Fibroblast of skin of right quadriceps (primary cell): Measurements from ENCODE around the gene ADRB2.

Experiments used
- DNase-seq: peaks from one replicate; pipeline ENCODE4 v3.0.0-alpha.2; 2013

ADRB2 gene

DNA sequence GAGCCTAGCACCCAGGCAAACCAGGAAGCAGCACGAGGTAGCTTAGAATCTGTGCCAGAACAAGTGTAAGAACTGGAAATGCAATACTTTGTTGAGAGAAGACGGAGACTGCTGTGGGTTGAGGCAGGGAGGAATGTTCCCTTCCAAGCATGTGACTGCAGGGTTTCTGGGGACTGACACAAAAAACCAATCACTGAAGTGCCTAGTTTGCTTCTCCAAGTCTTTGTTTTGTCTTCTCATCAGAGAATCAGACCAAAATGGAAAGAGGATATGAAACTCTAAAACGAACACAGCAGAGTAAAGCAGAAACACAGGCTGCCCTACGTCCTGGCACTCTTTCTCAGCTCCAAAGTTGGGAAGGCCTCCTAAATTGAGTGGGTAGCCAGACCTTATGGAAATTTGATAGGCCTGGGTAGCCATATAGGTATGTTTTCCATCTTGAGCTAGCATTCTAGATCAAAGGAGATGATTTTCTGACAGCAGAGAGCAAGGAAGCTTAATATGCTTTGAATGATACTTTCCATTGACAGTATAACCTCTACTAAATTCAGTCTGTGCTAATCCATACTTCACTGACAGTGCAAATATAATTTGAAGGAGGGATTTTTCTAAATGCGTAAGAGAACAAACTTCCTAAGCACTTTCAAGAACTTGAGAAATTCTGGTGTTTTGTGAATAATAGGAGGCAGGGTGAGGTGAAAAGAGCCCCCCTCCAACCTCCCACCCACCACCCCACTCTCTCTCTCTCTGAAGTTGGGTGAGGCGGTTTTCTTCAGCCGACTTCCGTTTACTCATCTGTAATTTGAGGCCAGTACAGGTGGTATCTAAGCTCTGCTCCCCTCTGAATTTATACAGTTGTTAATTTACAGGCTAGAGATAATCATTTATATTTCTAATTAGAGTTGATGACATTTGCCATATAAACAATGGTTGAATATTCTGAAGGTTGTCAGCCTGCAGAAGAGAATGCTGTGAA is 5.5 kb downstream of the ADRB2 start:
- no peak for DNase-seq

DNA sequence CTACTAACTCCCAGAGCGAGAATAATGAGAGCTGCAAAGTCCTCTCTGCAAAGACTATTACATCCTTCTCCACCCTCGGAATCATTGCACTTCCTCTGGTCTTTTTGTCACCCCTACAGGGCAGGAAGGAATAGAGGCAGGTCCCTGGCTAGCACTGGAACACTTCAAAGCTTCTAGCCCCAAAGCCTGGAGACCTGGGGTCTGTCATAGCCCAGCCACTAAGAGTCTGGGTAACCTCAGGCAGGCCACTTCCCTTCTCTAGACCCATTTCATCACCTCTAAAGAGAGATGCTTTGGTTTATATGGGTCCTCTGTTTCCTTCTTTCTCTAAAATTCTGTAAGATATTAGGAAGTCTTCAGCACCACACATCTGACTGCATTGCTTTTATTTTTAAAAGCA is 6.7 kb downstream of the ADRB2 start:
- DNase-seq, result no peak

DNA sequence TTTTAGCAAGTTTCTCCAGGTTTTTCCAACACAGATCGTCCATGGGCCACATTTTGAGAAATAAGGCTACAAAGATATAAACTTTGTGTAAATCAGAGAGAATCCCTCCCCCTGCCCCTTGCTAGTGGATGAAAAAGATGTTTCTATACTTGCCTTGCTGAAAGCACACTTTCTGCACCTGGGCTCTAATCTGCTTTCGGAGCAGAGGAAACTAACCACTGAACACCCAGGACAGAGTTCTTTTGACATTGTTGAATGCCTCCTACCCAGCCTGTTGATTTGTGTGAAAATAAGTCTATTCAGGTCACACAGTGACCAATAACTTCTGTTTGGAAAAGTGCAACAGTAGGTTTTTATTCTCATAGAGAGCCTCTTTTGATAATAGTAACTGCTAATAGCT is 7.5 kb downstream of the ADRB2 start:
- DNase-seq, result no peak

DNA sequence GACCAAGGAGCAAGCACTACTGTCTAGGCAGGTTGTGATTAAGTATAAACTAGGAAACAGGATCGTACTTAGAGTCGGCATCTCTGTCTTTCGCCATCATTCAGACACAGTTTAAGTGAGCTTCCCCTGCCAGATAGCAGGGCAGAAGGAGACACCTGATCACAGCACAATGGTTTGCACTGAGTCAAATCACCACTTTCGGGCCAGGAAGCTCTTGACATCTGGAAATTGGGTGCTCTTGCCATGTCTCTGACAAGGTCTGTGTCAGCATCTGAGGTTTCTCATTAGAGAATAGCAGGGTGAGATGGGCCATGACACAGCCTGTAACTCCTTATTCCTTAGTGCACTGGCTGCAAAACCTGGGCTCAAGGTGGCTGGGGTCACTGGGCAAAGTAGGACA is 8.3 kb downstream of the ADRB2 start:
- no peak for DNase-seq

DNA sequence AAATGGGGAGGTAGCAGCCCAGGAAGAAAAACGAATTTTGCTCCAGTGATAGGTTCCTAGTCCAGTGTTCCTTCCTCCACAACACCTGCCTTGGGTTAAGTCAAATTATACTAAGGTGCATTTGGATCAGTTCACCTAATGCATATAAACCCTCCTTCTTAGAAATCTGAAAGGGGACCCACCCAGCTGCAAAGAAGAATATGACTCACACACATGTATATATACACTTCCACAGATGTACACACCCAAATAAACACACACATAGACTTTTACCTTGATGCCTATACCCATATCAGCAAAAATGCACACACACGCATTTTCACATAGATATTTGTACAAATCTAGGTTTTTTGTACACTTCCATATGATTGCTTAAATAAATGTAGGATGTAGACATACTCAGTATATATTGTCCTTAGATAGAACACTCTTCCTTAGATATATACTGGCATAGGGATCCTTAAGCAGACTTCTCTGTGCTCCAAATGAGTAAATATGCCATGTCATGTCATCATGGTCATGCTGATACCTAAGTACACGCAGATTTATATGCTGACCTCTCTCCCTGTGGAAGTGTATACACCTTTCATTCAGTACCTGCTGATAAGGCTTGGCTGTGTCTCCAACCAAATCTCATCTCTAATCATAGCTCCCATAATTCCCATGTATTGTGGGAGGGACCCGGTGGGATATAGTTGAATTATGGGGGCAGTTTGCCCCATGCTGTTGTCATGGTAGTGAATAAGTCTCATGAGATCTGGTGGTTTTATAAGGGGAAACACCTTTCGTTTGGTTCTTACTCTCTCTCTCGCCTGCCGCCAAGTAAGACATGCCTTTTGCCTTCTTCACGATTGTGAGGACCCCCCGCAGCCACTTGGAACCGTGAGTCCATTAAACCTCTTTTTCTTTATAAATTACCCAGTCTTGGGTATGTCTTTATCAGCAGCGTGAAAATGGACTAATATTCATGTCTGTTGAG is 10.2 kb downstream of the ADRB2 start:
- DNase-seq, result no peak

DNA sequence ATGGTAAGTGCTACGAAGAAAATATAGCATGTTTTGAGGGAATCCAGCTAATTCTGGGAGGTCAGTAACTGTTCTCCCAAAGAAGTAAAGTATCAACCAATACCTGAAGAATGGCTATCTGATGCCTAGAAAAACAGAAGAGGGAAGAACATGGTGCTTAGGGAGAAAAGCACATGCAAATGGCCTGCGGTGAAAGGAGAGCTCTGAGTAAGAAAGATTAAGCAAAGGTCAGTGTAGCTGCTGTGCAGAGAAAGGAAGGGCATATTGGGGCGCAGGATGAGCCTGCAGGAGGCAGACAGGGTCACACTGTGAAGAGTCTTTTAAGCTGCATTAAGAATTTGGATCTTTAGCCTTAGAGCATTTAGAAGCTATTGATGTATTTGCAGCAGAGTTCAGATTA is 11.0 kb downstream of the ADRB2 start:
- no peak for DNase-seq

DNA sequence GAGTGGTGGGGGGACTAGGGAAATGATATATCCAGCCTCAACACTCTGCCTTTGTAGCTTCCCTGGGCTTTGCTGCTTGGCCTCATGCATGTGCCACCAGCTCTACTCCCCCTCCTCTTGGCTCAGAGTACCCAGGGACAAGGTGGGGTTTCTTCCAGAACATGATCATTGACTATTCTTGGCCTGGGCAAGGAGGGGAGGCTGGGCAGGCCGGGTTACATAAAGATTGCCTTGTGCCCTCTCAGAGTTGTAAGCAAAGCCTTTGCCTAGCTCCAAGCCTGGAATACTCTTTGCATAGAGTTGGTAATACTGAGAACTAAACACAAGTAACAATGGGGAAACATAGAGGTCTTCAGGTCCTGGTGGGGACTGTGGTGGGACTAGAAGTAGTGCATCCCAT is 11.9 kb downstream of the ADRB2 start:
- DNase-seq, result no peak

DNA sequence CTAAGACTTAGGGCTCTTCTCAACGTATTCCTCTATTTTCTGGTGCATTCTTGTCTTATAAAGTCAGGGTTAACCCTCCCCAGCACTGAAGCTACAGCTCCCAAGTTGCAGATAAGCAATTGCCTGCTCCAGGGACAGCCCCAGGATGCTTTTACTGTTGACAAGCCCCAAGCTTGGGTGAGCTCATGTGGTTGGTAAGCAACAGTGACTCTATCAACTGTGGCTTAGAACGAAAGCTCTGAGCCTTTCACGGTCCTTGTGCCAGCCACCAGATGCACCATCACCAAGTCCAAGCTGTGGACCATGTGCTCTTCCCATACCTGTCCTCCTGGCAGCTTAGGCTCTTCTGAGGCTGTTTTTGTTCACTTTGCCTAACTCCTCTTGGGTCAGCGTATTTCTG is 13.5 kb downstream of the ADRB2 start:
- no peak for DNase-seq

DNA sequence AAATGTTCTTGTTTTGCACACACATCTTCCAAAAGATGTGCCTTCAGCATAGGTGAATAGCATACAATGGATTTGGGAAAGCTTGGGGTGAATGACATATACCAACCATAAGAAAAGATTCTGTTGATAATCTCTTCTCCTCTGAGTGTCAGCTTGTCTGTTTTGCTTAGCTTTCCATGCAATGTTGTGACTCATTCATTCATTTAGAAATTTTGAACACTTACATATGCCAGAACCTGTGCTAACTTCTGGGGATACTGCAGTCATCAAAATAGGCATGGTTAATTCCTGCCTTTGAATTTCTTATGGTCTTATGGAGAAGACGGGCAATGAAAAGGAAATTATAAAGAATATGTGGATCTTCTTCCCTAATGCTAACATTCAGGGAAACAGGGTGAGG is 14.1 kb downstream of the ADRB2 start:
- peak; percentile 24 for DNase-seq

DNA sequence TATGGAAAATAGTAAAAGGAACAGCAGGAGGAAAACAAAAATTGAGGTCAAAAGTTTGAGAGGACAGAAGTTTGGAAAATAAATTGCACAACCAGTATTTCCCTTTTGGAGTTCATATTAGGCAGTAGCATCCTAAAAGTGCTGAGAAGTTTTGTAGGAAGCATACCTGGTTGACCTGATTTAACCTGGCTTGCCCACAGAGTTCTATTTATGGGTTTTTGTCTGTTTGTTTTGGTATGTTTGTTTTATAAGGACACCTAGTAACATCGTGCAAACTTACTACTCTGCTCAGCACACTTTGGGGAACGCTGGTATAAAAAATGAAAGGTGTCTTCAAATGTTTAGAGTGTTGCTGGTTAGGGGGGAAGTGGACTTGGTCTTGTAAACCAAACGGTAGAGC is 15.1 kb downstream of the ADRB2 start:
- no peak for DNase-seq

DNA sequence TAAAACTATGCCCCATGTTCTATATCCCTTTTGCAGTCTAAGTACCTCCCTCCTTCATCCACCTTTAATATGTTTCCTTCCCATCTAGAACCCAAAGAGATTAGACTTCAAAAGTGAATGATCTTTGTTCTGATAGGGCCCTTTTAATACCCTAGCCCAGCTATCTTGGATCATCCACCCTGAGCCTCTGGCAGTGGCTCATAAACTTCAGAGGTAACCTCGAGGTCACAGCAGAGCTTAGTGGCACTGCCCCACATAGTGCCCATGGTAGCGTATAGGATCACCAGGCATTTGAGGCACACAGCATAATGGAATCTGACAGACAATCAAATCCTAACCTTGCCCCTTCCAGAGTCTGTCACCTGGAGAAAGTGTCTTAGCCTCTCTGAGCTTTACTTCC is 15.8 kb downstream of the ADRB2 start:
- DNase-seq, result no peak

DNA sequence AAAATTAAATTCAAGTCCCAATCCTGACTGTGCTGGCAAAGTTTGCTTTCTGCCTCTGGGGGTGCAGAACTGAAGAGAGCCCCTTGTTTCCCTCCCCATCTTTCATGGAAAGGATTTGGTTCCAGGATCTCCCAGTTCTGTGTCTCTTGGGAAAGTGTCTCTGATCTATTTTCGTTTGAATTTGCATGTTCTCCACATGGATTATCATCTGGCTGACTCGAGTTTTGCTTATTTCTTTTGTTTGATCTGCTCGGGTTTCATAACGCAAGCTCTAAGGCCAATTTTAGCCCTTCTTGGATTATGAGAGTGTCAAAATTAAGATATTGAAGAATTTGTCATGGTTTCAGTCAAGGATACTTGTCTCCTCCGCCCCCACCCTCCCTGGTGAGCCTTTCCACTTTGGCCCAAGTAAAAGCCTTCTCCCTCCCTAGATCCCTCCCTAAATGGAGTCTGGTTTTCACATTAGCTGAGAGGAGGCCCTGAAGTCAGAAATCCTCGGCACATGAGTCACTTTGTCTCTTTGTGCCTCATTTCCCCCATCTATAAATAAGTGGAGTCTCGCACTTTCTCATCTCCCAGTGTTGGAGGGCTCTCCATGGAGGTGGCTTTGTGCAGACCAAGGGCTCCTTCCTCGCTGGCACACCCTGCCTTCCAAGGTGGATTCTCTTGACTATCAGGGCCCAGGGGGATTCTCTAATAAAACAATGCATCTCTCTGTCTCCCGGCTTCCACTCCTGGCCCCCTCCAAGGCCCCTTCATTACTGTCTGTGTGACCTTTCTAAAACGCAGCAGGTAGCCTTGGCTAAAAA is 17.3 kb downstream of the ADRB2 start:
- DNase-seq, result peak; percentile 54

DNA sequence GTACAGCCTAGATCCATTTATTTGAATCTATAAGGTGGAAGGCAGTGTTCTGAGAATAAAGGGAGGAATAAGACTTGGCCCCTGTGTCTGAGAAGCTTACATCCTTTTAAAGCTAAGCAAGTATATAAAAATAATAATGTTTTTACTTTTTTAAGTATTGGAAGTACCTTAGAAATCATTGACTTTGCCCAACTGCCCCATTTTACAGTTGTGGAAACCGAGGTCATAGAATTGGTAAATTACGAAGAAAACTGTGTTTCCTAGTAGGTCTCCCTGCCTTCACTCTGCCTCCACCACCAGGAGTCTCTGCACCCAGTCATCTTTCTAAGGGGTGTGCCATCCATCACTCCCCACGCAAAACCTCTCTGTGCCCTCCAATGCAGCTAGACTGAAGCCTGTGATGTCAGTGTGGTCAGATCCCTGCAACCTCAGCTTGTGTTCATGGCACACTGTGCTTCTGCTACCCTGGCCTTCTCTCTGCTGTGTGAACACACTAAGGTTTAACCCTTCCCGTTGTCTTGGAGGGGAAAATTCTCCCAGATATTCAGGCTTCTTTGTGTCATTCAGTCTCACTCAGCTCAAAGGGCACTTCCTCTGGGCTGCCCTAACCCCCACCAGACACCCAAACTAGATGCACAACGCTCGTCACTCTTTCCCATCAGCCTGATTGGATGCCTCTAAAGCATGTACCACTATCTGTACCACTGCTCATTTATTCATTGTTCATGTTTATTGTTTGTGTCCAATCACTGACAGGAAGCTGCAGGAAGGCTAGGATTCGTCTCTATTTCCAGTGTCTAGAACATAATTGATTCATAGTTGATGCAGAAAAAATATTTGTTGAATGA is 18.2 kb downstream of the ADRB2 start:
- DNase-seq, result no peak

DNA sequence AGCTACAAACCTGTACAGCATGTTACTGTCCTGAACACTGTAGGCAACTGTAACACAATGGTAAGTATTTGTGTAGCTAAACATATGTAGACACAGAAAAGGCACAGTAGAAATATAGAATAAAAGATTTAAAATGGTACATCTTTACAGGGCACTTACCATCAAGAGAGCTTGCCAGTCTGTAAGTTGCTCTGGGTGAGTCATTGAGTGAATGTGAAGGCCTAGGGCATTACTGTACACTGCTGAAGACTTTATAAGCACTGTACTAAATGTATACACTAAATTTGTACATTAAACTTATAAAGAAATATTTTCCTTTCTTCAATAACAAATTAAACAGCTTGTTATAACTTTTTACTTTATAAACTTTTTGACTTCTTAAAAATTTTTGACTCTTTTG is 20.5 kb downstream of the ADRB2 start:
- peak; percentile 37 for DNase-seq

DNA sequence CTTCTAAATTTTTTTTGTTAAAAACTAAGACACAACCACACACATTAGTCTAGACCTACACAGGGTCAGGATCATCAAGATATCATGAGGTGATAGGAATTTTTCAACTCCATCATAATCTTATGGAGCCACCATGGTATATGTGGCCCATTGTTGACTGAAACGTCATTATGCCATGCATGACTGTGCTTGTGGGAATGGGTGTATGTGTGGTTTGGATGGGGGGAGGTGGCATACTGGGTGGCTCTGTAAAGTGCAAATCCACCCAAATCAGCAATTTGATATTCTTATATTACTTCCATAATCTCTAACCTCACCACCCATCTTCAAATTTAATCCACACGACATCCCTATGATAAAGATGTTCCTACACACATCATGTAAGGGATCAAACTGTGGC is 21.0 kb downstream of the ADRB2 start:
- DNase-seq, result no peak

DNA sequence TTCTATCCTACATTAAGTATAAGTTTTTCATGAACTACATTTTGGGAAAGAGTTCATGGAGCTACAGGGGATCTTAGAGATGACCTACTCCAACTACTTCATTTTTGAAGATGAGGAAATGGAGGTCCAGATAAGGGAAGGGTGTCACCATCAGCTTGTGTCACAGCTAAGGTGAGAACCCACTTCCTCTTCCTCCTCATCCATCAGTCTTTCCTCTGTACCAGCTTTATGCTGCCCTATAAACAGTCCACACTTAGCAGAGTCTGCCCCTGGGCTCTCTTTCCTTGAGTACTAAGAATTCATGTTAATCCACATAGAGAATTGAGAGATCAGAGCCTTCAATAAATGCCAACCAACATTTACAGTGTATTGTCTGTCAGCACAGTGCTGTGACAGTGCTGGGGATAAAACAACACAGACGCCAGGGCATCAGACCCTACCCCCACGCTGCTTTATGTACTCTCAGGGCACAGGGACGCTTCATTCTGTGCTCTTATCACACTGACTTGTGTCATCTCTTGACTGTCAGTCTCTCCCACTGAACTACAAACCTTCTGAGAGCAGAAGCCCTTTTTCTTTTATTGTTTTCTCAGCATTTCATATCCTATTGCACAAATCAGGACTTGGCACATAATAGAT is 22.1 kb downstream of the ADRB2 start:
- no peak for DNase-seq

DNA sequence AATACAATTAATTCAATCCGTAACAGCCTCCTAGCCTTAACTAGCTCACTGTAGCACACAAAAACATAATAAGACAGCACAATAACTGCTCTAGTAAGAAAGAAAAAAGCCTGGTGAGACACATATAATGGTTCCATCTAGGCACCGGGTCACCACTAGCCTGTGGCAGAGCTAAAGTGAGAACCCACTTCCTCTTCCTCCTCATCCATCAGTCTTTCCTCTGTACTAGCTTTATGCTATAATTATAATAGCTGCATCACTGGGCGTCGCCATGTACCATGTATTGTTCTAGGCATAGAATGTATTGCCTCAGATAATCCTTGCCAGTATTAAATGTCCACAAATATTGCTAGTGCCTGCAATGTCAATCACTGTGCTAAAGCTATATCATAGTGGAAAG is 23.1 kb downstream of the ADRB2 start:
- no peak for DNase-seq

DNA sequence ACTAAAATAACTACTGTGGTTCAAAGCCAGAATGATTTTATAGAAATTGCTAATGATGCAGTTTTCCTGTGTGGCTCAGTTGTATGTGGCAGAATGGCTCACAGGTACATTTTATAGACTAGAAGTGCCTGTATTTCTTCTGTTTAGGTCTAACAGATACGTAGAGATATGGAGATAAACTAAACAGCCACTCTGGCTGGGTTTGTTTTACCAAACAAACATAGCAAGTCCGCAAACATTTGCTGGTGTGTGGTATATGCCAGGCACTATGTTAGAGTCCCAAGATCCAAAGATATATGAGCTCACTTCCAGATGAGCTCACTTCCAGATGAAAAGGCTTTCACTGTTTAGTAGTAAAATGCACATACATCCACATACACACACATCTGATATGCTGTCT is 24.4 kb downstream of the ADRB2 start:
- no peak for DNase-seq

DNA sequence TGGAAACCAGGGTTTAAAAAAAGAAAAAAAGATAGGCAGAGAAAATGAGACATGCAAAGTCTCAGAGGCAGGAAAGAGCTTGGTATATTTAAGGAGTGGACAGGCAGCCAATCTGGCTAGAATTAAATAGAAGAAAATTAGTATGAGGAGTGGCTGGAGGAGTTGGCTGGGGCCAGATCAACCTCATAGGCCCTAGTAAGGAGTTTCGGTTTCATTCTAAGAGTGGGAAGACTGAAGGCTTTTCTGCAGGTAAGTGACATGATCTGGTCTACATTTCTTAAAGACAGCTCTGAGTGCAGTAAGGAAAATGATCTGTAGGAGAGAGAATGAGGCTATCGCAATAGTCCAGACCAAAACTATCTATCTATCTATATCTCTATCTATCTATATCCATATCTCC is 27.5 kb downstream of the ADRB2 start:
- DNase-seq, result no peak

DNA sequence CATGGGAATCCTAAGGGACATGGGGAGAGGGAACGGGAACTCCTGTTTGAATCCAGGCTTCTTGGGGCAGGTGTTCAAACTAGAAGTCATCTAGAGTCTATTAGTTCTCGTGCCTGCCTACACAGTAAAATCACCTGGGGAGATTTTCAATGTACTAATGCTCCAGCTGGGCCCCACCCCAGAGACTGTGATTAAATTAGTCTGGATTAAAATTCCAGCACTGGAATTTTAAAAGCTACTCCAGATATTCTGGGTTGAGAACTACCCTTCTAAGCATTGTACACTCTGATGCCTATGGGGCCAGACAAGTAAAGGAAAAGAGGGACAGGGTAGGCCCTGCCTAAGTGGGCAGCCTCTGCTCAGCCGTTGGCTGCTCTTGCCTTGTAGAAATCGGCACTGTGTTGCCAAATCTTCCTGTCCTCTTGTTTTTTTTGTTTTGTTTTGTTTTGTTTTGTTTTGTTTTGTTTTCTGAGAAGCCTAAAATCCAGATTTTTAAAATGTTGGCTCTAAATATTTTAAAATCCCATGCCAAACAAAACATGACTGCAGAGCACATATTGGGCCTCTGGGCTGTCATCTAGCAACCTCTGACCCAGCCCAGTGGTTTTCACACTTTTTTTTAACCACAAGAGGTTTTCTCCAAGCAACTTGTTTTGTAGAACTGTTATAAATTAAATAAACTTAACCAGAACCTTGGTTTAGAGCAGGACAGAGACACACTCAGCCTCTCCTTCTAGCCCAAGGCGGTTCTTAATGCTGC is 29.0 kb downstream of the ADRB2 start:
- DNase-seq, result no peak

DNA sequence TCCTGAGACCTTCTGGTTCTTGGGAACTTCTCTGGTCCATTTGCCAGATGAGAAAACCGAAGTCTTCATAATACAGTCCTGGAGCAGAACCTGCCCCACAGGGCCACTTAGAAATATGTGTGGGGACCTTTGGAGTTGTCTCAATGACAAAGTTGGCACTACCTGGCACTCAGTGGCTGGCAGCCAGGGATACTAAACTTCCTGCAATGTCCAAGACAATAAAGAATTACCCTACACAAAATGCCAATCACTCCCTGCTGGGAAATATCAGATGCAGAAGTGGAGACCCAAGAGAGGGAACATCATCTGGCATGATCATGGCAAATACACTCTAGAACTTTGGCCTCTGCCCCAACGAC is 29.6 kb downstream of the ADRB2 start:
- no peak for DNase-seq
